Cardiac septum (tissue), 1 donor: ENCODE results near the gene OSMR. TPM values are rescaled to one million over a fixed set of nuclear protein-coding genes. Genes with fewer than 3 reads are reported as not detected.

ENCODE experiments used
- DNase-seq: peaks from one replicate; pipeline ENCODE4 v3.0.0-alpha.2; 2020; ENCODE audit warnings: low spot score
- intact Hi-C: fragments of 100-400 bp; cut with DNase I; formaldehyde crosslinking; loops from one replicate; pipeline ENCODE4 v1.14.0; 2022
- total RNA-seq: library from RNA; stranded (reverse); fragmentation: NEBNext Ultra II Directional; extraction: Animal tissue kit (Norgen Biotek cat#: 25700); gene quantifications from one replicate; pipeline ENCODE4 v1.2.1, GENCODE V29; 2021
- donor health status: DM: no; HTN: no; CAD: no.

The OSMR gene
- total RNA-seq, 1 donor from 2014 or later = 19.9 TPM

DNA sequence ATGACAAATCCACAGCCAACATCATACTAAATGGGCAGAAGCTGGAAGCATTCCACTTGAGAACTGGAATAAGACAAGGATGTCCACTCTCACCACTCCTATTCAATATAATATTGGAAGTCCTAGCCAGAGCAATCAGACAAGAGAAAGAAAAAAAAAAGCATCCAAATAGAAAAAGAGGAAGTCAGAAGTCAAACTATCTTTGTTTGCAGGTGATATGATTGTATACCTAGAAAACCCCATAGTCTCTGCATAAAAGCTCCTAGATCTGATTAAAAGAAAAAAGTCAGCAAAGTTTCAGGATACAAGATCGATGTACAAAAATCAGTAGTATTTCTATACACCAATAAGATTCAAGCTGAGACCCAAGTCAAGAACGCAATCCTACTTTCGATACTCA is 66.1 kb downstream of the OSMR start:
- intact Hi-C loops = no loop called here
- no peak for DNase-seq

DNA sequence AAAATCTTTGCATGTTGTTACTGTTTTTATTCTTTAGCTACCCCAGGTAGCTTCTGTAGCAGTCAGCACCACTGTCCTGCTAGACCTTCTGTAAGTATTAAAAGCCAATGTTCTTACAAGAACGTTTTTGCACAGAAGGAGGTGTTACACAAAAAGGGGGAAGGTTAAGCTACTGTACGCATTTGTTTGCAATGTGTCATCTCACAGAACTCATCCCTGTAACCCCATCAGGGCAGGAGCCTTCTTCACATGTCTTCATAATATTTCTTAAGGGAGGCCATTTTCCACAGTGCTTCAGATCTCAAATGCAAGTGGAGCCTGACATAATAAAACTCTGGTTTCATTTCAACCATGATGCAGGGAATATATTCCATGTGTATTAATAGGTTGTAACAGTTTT is 67.9 kb downstream of the OSMR start:
- DNase-seq = no peak
- intact Hi-C loops = no loop called here

DNA sequence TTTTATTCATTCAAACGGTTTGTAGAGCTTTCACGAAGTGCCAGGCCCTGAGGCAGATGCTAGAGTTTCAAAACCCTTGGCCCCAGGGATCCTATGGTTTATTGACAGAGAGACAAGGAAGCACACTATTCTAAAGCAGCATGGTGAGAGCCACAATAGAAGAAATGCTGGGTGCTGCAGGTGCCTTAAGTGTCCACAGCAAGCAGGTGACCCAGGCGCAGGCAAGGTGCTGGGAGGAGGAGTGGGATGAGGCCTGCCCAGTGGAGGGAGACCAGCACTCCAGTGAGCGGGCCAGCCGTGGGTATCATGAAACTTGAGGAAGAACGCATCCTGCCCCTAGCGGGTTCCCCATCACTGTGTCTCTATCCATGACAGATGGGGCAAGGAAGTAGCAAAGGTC is 71.0 kb downstream of the OSMR start:
- no peak for DNase-seq
- intact Hi-C loops = no loop called here

DNA sequence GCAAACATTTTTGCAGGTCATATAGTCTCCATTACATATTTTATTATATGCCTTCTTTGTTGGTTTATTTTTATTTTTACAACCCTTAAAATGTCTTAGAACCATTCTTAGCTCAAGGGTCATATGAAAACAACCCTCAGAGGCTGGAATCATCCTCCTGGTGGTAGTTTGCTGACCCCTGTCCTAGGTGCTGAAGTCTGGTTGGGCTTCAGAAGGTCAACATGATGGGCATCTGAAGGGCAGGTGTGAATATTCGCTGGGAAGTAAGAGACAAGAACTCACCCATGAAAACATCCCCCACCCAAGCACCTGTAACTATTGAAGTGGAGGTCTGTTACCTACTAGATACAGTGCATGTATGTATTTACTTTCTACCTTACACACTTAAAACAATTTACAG is 75.4 kb downstream of the OSMR start:
- intact Hi-C loops = loop anchor here (5.0 to 10.0 kb wide), 2 partner anchors 89 to 476 kb away; no protein-coding TSS in a partner anchor
- DNase-seq = no peak

DNA sequence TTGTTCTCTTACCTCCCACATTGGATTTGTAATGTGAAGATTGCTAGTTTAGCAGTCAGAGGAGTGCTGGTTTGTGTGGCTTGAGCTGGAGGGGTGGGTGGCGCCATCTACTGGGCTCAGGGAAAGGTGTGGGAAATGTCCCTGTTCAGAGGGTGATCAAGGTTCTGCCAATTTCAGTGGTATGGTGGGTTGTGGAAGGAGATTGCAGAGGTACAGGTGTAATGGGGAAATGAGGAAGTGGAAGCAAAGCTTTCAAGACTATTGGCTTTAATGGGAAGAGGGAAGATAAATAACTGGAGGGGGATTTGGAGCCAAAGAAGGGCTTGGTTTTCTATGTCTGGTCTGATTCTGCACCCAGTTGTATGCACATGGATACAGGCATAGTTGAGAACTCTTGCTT is 76.4 kb downstream of the OSMR start:
- intact Hi-C loops = loop anchor here (5.0 to 10.0 kb wide), 2 partner anchors 90 to 477 kb away; no protein-coding TSS in a partner anchor
- DNase-seq = peak; percentile 78

DNA sequence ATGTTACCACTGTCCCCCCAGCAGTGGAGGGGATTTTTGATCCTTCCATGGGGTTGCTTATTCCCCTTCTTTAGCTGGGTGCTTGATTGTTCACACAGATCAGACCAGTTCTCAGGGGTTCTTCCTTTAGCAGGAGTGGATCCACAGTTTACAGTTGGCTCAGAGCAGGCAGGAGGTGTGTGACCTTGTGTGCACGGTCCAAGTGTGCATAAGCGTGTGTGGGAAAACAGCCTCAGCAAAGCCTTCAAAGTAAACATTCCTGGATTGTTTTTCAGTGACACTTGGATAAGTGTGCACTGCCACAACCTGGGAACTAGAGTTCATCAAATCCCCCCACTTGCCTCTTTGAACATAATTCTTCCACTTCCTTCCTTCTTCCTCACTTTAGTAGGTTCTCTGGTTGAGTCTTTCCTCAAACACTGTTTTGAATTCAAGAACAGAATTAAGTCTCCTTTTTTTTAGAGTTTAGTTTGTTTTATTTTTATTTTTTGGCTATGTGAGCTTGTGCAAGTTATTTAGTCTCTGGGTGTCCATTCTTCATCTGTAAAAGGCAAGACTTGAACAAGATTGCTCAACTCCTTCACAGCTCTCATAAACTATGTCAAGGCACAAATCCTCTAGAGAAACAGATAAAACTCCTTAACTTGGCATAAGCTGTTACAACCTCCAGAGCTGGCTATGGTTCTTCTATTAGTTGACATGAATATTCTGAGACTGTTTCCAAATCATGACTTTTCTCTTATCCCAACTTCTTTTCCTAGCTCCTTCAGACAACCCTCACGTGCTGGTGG is 78.0 kb downstream of the OSMR start:
- no peak for DNase-seq
- intact Hi-C loops = loop anchor here (5.0 to 10.0 kb wide), 2 partner anchors 92 to 479 kb away; no protein-coding TSS in a partner anchor

DNA sequence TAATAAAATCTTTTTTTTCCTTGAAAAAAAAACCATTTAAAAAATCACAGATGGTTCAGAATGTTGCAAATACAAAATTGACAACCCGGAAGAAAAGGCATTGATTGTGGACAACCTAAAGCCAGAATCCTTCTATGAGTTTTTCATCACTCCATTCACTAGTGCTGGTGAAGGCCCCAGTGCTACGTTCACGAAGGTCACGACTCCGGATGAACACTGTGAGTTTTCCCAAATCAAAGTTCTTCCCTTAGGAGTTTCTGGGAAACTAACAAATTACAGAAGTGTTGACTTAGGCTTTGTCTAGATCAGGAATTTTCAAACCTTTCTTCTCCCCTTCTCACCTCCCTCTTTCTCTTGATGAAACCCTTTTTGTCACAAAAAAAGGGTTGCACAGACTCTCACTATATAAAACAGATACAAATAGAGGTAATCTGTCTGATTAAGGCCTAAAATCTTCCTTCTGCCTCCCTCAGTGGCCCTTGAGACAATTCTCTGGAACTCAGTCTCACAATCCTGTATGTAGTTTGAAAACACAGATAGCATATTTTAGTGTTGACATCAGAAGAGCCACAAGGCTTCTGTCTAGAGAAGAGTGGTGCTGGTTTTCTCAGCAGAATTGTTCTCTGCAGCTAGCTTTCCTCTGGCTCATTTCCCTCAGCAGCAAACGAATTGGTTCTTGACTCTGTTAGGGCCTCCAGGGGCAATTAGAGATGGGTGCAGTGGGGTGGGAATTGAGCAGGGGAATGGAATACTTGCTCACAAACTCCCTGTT is 79.5 kb downstream of the OSMR start:
- intact Hi-C loops = loop anchor here (10.0 kb wide), 1 partner anchor 481 kb away; no protein-coding TSS in a partner anchor
- no peak for DNase-seq

DNA sequence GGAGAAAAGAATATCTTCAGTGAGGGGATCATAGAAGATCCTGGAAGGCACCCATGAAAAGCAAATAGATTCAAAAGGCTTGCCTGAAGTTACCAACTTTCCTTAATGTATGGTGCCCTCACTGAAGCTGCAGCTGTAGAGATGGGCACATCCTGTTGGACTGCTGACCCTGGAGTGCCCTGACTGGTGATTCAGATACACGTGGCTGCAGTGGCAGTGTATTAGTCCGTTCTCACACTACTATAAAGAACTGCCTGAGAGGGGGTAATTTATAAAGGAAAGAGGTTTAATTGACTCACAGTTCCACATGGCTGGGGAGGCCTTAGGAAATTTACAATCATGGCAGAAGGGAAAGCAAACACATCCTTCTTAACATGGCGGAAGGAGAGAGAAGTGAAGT is 80.3 kb downstream of the OSMR start:
- intact Hi-C loops = loop anchor here (10.0 kb wide), 1 partner anchor 481 kb away; no protein-coding TSS in a partner anchor
- no peak for DNase-seq

DNA sequence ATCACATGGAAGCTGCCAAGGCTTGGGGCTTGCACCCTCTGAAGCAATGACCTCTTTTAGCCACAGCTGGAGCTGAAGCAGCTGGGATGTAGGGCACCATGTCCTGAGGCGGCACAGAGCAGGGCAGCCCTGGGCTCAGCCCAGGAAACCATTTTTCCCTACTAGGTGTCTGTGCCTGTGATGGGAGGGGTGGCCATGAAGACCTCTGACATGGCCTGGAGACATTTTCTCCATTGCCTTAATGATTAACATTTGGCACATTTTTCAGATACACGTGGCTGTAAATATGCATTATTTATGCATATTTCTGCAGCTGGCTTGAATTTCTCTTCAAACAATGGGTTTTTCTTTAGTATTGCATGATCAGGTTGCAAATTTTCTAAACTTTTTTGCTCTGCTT is 81.7 kb downstream of the OSMR start:
- intact Hi-C loops = loop anchor here (10.0 kb wide), 1 partner anchor 483 kb away; no protein-coding TSS in a partner anchor
- no peak for DNase-seq

DNA sequence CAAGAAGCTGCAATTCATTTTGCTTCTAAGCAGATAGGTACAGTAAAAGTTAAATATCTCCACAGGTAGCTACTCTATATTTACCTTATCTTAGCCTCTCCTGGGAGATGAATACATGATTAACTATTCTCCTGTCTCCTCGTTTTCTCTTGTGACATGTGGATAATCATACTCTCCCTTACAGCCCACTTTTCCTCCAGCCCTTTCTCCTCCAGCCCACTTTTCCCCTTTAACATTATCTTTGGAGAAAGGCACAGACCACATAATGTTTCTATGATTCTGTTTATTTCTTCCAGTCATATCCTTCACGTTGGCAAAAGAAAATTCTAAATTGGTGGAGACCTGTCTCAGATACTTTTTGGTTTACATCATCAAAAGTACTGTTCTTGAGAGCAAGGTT is 84.0 kb downstream of the OSMR start:
- intact Hi-C loops = loop anchor here (10.0 kb wide), 1 partner anchor 485 kb away; no protein-coding TSS in a partner anchor
- DNase-seq = no peak

DNA sequence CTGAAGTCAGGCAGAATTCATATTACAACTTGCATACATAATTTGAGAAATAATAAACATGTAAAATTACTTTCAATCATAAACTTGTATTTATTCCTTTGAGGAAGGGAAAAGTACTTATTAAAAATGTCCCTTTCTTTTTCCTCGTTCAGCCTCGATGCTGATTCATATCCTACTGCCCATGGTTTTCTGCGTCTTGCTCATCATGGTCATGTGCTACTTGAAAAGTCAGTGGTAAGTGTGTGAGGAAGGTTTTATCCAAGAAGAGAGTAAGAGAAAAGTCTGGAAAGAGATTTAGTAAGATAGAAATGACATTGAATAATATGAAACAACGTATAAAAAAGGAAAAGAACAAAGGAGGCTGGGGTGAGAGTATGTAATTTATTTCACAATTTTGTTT is 85.9 kb downstream of the OSMR start:
- intact Hi-C loops = no loop called here
- DNase-seq = no peak

DNA sequence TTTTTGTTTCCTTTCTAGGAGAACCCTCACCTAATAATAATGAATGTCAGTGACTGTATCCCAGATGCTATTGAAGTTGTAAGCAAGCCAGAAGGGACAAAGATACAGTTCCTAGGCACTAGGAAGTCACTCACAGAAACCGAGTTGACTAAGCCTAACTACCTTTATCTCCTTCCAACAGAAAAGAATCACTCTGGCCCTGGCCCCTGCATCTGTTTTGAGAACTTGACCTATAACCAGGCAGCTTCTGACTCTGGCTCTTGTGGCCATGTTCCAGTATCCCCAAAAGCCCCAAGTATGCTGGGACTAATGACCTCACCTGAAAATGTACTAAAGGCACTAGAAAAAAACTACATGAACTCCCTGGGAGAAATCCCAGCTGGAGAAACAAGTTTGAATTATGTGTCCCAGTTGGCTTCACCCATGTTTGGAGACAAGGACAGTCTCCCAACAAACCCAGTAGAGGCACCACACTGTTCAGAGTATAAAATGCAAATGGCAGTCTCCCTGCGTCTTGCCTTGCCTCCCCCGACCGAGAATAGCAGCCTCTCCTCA is 87.1 kb downstream of the OSMR start:
- DNase-seq = no peak
- intact Hi-C loops = no loop called here

DNA sequence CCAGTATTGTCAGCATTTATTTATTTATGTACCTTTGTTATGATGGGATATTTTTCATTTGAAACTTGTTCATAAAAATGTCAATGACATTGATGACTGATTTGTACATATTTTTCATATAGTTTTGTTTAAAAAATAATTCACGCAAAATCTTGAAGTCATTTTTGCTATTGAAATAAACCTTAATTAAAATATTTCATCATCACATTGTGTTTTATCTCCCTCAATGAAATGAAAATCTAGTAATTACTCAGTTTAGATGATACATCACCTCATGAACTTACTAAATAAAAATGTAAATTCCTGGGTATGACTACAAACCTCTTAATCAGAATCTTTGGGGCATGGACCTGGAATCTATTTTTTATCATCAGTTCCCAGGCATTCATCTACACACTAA is 89.6 kb downstream of the OSMR start:
- intact Hi-C loops = no loop called here
- DNase-seq = no peak

DNA sequence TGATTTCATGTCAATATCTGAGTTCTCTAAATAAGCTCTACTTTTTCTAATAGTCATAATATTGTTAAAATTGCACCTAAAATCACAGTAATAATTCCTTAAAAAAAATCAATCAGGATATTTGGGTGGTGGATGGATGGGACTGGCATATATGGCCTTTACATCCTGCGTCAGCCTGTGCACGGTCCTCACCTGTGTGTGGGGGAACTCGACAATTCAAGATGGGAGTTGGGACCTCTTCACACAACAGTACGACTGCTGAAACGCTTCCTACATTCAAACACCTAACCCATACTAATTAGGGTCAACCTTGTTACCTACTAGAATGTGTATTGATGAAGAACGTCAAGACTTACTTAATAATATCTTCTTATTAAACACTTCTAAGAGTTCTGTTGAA is 90.5 kb downstream of the OSMR start:
- intact Hi-C loops = no loop called here
- no peak for DNase-seq

DNA sequence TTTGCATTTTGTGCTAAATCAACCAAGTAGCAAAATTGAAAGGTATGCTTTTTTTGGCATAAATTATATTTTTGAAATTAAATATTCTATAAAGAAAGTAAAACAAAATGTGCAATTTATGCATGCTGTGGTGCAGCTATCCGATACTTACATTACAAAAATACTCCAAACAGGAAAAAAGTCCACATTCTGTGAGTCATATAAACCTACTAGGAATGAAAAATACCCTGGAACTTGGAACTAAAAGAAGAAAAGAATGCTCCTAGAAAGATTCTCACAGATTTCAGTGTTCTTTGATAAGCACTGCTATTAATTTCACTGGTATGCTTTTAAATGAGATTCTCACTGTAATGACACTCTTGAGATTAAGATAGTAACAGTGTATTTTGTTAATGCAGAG is 92.6 kb downstream of the OSMR start:
- DNase-seq = no peak
- intact Hi-C loops = no loop called here

DNA sequence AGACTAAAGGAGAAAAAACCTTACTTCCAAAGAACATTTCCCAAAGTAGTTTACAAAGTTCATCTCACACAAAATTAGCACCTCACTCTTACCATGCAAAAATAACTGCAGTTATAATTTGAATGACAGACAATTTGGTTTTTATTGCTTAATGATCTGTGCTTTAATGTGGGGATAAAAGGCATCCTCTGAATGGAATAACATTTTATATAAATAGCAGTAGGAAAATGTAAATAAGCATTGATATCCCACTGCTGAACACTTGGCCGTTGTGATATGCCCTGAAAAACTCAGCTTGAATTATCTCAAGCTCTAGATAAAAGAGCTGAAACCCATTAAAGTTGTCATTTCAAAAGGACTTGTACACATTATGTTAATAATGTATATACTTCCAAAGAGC is 93.2 kb downstream of the OSMR start:
- intact Hi-C loops = no loop called here
- DNase-seq = no peak

DNA sequence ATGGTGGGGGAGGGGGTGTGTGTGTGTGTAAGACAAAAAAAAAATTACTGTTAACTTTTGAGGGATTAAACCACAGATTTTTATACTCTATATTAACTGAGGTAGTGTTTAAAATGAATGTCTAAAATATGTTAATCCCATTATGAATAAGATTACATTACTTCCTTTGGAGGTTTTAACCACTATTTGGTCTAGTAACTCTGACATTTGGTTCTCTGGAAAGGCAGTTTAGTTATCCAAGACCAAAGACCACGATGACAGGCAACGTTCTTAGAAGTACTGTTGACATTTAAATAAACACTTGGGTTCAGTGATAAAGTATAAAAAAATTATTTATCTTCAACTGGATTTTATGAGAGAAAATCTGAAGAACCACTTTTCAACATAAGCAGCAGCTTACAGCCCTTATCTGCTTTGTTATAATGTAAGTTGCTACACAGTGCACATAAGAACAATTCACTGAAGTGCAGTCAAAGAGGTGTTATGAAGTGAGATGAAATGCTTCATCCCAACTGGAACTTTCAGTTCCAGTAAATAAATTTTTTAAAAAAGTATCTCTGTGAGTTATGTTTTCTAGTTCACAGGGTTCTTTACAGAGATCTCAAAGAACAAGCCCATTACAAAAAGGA is 94.5 kb downstream of the OSMR start:
- intact Hi-C loops = no loop called here
- DNase-seq = no peak

DNA sequence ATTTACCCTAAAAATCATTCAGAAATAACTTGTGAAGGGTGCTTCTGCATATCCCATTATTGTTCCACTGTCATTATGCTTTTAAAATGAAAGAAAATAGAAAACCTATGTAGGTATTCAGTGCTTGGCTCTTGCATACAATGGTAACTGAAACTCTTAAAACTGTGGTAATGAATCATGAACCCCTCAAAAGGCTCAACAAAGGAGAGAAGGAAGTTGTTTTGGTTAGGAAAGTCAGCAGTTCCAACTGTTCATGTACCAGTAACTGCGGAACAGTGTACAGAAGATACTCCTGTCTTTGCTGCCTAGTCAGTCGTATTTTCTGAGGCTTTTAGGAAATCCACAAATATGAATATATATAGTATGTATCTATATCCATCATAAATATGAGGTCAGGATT is 96.1 kb downstream of the OSMR start:
- intact Hi-C loops = no loop called here
- no peak for DNase-seq

DNA sequence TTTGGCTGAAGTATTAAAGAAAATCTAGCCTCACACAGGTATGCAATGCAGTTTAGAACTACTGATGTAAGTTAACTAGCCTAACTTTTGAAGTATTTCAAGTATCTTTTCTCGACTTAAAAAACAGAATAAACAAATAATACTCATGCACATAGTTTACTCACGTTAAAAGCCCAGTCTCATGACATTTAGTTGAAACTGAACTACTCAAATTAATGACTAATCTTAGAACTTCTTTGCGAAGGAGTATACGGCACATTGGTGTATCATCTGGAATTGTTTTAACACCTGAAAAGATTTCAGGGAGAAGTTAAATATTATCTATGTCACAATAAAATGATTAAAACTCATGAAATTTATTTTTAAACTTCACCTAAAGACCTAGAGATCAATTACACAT is 98.5 kb downstream of the OSMR start:
- intact Hi-C loops = no loop called here
- no peak for DNase-seq

DNA sequence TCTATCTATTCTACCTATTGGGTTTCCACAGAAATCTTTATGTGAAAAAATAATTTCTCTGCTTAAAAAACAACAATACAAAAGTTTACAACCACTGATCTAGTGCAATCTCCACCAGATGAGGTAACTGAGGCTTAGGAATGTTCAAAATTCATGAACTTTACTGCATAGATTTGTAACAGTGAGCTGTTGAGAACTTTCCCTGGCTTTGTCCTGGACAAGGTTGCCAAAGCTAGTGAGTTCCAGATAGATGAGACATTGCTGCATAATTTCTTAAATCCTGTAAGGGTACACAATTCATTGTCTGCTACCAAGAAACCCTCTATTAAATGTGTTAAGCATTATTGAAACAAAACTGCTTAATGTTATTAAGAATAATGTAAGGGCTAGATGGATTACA is 102.7 kb downstream of the OSMR start:
- no peak for DNase-seq
- intact Hi-C loops = no loop called here
